Psoas muscle (tissue), 8 donors: ENCODE data around the gene FAM9C. TPM values are rescaled to one million over a fixed set of nuclear protein-coding genes. Genes with fewer than 3 reads are reported as not detected.

Source experiments
- ATAC-seq, 4 donors: fragments of 200-7000 bp; cut with Tn5 transposase; one replicate each; pipeline ENCODE4 v1.9.1; 2020; ENCODE audit warnings: moderate library complexity in 3 of 4, mild to moderate bottlenecking in 2 of 4
- DNase-seq, 2 donors: peaks; one replicate each; pipeline ENCODE4 v3.0.0-alpha.2; 2020
- H3K27ac ChIP-seq: fragments of 200-600 bp; one replicate; pipeline ENCODE4 v1.8.0; 2022
- H3K27me3 ChIP-seq, 3 donors: fragments of 200-600 bp in 1 of 3; one replicate each; pipeline versions ENCODE4 v1.6.1 to v1.8.0; 2013 to 2022; ENCODE audit warnings: low read length in 2 of 3, mild to moderate bottlenecking in 2 of 3, moderate library complexity in 1 of 3; ENCODE audit not compliant: insufficient read depth in 3 of 3
- H3K36me3 ChIP-seq, 2 donors: fragments of 200-600 bp in 1 of 2; one replicate each; pipeline versions ENCODE4 v1.6.1 to v1.8.0; 2013 to 2022; ENCODE audit warnings: low read depth in 1 of 2, mild to moderate bottlenecking in 1 of 2, moderate library complexity in 1 of 2; ENCODE audit not compliant: insufficient read depth in 1 of 2
- H3K4me1 ChIP-seq: fragments of 200-600 bp; one replicate; pipeline ENCODE4 v1.8.0; 2022
- H3K4me3 ChIP-seq: fragments of 200-600 bp; one replicate; pipeline ENCODE4 v1.8.0; 2022; ENCODE audit warnings: mild to moderate bottlenecking
- H3K9me3 ChIP-seq: fragments of 200-600 bp; one replicate; pipeline ENCODE4 v1.8.0; 2022
- WGBS, 3 donors: extraction: QIAGEN DNeasy Blood & Tissue Kit; methylation state at CpG; one replicate each; pipeline versions ENCODE4 v1.1.6 to v1.1.7; 2013; 5-methylcytosine and 5-hydroxymethylcytosine counted together
- intact Hi-C, 2 donors: fragments of 100-400 bp; cut with DNase I; formaldehyde crosslinking; loops; one replicate each; pipeline versions ENCODE4 v1.11.0 to v1.14.2; 2022
- polyA plus RNA-seq, 3 donors: library from polyadenylated mRNA; stranded (reverse); fragments of 200-250 nt; gene quantifications; one replicate each; pipeline ENCODE4 v1.2.3, GENCODE V29; 2013
- total RNA-seq, 4 donors: library from RNA; stranded (reverse); fragmentation: NEBNext Ultra II Directional in 2 of 4; extraction: Animal tissue kit (Norgen Biotek cat#: 25700) in 2 of 4; gene quantifications; one replicate each; pipeline versions ENCODE4 v1.2.1 to v1.2.4, GENCODE V29; 2021 to 2023
- TF ChIP-seq, protein P1 (sequence below): fragments of 200-600 bp; IDR thresholded peaks from one replicate; pipeline ENCODE4 v1.8.0; 2022; ENCODE audit warnings: antibody characterized with exemption
- donor health status: healthy with polysubstance abuse.
- donor health status: DM: no; HTN: no; CAD: no; lungs with moderate emphysema.
- donor health status: Bipolar disorder and iron deficiency.
- donor health status: healthy.
- donor health status: DM: yes; HTN: yes; CAD: no.
- donor health status: DM: no; HTN: no; CAD: no.
- donor health status: DM: no; HTN: no; CAD: no.
- donor health status: DM: yes; HTN: yes; CAD: no.

The FAM9C gene
- total and polyA plus RNA-seq, 7 donors, result 0.04 TPM; not detected in 6

DNA sequence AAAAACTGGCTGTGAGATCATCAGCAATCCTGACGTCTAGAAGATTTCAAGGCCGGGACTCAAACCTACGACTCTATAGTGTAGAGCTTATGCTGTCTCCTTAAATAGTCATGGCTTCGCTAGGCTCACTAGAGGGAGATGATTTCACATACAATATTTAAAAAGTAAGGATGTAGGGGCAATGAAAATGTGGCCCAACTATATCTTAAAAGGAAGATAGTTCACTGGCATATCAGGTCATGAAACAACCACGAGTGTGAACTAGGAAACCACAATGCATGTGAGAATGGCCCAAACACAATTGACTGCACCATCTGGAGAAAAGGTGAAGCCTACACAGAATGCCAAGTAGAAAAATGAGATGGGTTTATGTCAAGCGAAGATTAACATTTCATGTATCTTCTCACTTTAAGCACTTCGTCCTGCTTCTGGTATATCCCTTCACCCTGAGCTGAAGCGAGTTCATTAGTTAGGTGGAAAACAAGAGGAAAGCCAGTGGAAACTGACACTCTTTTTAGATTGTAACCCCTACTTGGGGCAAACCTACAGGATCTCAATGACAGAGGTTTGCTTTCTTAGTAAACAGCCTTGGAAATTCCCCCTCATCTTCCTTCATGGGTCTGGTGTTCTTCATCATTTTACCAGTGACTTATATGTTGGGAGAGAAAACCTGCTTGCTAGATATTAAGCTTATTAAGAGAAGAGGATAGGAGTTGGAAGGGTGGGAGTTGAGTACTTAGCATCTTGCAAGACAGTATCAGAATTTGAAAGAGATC is 17.4 kb downstream of the FAM9C start:
- H3K27ac ChIP-seq, result no peak overlapping the region
- ATAC-seq, result no peak
- 83 to 89% (median 88%) methylated on average over 8 of the region's 8 CpGs for WGBS, 3 donors

DNA sequence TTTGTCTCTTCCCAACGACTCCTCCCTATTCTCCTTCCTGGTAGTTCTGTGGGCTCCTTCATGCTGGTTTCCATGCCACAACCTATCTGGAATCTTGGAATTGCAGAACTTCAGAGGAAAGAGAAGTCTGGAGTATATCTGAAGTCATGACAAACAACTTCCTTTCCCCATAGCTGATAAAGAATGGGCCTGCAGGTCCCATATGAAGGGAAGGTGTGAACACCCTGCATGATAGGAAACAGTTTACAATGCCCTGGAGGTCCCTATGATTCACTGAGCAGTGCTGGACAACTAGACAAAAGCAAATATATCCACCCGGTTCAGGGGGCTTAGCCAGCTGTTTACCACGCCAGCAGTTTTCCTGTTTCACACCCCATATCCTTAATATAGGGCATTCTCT is 19.4 kb downstream of the FAM9C start:
- 48 to 59% (median 54%) methylated on average over 3 of the region's 3 CpGs for WGBS, 3 donors
- peaks cover 0 to 8% (median 0%) of the 10 kb centered on the region in 3 donors for H3K27me3 ChIP-seq
- H3K4me3 ChIP-seq, result no peak overlapping the region
- H3K27ac ChIP-seq, result no peak overlapping the region
- no peaks in the 10 kb centered on the region for H3K36me3 ChIP-seq
- TF ChIP-seq, protein P1, sequence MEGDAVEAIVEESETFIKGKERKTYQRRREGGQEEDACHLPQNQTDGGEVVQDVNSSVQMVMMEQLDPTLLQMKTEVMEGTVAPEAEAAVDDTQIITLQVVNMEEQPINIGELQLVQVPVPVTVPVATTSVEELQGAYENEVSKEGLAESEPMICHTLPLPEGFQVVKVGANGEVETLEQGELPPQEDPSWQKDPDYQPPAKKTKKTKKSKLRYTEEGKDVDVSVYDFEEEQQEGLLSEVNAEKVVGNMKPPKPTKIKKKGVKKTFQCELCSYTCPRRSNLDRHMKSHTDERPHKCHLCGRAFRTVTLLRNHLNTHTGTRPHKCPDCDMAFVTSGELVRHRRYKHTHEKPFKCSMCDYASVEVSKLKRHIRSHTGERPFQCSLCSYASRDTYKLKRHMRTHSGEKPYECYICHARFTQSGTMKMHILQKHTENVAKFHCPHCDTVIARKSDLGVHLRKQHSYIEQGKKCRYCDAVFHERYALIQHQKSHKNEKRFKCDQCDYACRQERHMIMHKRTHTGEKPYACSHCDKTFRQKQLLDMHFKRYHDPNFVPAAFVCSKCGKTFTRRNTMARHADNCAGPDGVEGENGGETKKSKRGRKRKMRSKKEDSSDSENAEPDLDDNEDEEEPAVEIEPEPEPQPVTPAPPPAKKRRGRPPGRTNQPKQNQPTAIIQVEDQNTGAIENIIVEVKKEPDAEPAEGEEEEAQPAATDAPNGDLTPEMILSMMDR, result no peak
- H3K9me3 ChIP-seq, result no peaks in the 10 kb centered on the region
- DNase-seq (no peak), ATAC-seq (no peak)
- no peaks in the 10 kb centered on the region for H3K4me1 ChIP-seq
- intact Hi-C loops, result no loop called here

More for the DNA sequence above, 17.4 kb downstream of the FAM9C start:
- intact Hi-C loops, result no loop called here
- Histone ChIP-seq H3K4me1 (no peaks in the 10 kb centered on the region), H3K9me3 (no peaks in the 10 kb centered on the region), H3K36me3 (no peaks in the 10 kb centered on the region), H3K4me3 (no peak overlapping the region), H3K27me3 (peaks cover 0 to 12% (median 0%) of the 10 kb centered on the region in 3 donors)
- TF ChIP-seq, protein P1, result no peak
- DNase-seq, result no peak

DNA sequence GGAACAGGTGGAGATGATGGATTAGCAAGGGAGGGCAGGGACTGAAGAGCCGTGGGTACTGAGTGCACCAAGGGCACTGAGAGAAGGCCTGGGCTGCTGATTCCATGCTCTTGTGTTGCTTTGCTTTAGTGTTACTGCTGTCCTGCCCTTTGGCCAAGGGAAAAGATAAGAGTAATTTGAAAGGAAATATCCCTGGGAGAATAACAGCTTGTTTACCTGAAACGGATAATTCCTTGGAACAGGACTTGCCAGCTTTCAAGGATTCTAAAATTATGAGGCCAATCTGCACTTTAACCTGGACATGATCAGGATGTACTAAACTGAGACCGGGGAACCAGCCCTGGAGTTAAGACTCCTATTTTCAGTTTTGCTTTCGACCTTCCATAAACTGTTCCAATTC is 20.4 kb downstream of the FAM9C start:
- no peaks in the 10 kb centered on the region for H3K4me1 ChIP-seq

DNA sequence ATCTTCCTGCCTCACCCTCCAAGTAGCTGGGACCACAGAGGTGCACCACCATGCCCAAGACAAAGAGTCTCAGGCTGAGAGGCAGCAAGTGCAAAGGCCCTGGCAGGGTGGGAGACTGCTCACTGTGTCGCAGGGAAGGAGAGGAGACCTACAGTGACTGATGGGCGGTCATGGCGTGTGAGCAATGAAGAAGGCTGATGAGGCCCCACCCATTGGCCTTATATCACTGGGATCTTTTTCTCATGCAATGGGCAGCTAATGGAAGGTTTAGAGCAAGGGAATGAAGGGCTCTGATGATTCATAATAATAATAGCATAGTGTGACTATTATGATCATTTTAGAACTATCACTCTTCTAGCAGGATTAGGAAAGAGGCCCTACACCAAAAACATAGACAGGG is 20.9 kb downstream of the FAM9C start:
- no peaks in the 10 kb centered on the region for H3K36me3 ChIP-seq
- no peak overlapping the region for H3K27ac ChIP-seq
- WGBS, 3 donors, result 92 to 99% (median 97%) methylated on average over 3 of the region's 3 CpGs
- no peak for ATAC-seq
- TF ChIP-seq, protein P1, result no peak
- no peak for DNase-seq
- no peak overlapping the region for H3K4me3 ChIP-seq
- no peaks in the 10 kb centered on the region for H3K9me3 ChIP-seq
- H3K27me3 ChIP-seq, result peaks cover 0 to 8% (median 0%) of the 10 kb centered on the region in 3 donors
- intact Hi-C loops, result no loop called here
- no peaks in the 10 kb centered on the region for H3K4me1 ChIP-seq

More for the DNA sequence above, 20.4 kb downstream of the FAM9C start:
- H3K9me3 ChIP-seq, result no peaks in the 10 kb centered on the region
- ATAC-seq (no peak), DNase-seq (no peak)
- TF ChIP-seq, protein P1, result no peak
- intact Hi-C loops, result no loop called here
- H3K4me3 ChIP-seq, result no peak overlapping the region
- 70 to 75% (median 70%) methylated on average over 4 of the region's 4 CpGs for WGBS, 3 donors
- H3K36me3 ChIP-seq, result no peaks in the 10 kb centered on the region
- H3K27me3 ChIP-seq, result peaks cover 0 to 8% (median 0%) of the 10 kb centered on the region in 3 donors
- H3K27ac ChIP-seq, result no peak overlapping the region
